Effector memory CD8-positive, alpha-beta T cell (primary cell): Measurements from ENCODE around the gene CCDC157.
A peak's percentile ranks its signal among the peaks of the same experiment; 100 is the strongest.
"Not testable (repeated sequence)": the region's sequence is repeated elsewhere in the genome, so short reads cannot be mapped to it uniquely, and the experiment has no call there.

ENCODE experiments used
- ATAC-seq: fragments of 150-1000 bp; cut with Tn5 transposase; replicated peaks from 2 replicates; pipeline ENCODE4 v1.10.0; 2021; ENCODE audit warnings: mild to moderate bottlenecking, moderate library complexity
- DNase-seq, 3 experiments: peaks; one replicate each; pipeline ENCODE4 v3.0.0; 2021
- H3K27ac Mint-ChIP-seq, 2 donors: one replicate each; pipeline ENCODE4 v1.8.0; 2022; ENCODE audit warnings: mild to moderate bottlenecking in 2 of 2, mixed read lengths in 2 of 2, moderate library complexity in 2 of 2
- H3K27me3 Mint-ChIP-seq, 2 donors: one replicate each; pipeline ENCODE4 v1.8.0; 2022; ENCODE audit warnings: mixed read lengths in 2 of 2
- H3K36me3 Mint-ChIP-seq: one replicate; pipeline ENCODE4 v1.8.0; 2022; ENCODE audit warnings: mild to moderate bottlenecking, moderate library complexity, mixed read lengths; ENCODE audit not compliant: insufficient read depth
- H3K4me1 Mint-ChIP-seq, 2 donors: one replicate each; pipeline ENCODE4 v1.8.0; 2022; ENCODE audit warnings: low read depth in 2 of 2, mixed read lengths in 2 of 2
- H3K4me3 Mint-ChIP-seq, 2 donors: one replicate each; pipeline ENCODE4 v1.8.0; 2022; ENCODE audit warnings: mild to moderate bottlenecking in 2 of 2, mixed read lengths in 2 of 2, moderate library complexity in 2 of 2
- H3K9me3 Mint-ChIP-seq, 2 donors: one replicate each; pipeline ENCODE4 v1.8.0; 2022; ENCODE audit warnings: mixed read lengths in 2 of 2

CCDC157 gene

DNA sequence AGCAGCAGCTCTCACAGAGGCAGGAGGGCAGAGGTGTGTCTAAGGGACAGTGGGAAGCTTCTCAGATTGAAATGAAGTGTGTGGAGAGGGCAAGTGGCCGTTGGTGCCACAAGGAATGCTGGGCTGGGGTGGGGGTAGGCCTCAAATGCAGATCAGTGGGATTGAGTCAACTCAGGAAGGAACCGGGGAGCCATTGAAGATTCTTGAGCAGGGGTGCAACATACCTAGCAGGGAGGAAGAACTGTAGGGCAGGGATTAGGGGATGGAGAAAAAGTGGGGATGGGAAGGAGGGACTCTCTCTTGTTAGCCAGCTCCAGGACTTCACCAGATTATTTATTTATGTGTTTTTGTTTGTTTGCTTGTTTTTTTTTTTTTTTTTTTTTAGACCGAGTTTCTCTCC, 37.1 kb downstream of the CCDC157 start:
- Mint-ChIP-seq H3K36me3 (peaks cover 10% of the 10 kb centered on the region), H3K27ac (no peak overlapping the region), H3K27me3 (peaks cover 35 to 57% of the 10 kb centered on the region in 2 donors), H3K4me3 (no peak overlapping the region), H3K4me1 (peaks cover 27% of the 10 kb centered on the region in 2 donors), H3K9me3 (no peaks in the 10 kb centered on the region)
- no peak for ATAC-seq
- DNase-seq, result no peak

GRCh38 chr22:30396871-30397655, 40.3 kb downstream of the CCDC157 start, which contains the start of gene SEC14L2:
Gene SEC14L2 (plus strand): TSS chr22:30397018. CDS start chr22:30397117, 99 bp downstream.
- peak; percentile 18 to 38 (median 26) for DNase-seq
- no peaks in the 10 kb centered on the region for H3K9me3 Mint-ChIP-seq
- H3K4me1 Mint-ChIP-seq, result peaks cover 23 to 26% of the 10 kb centered on the region in 2 donors
- H3K27me3 Mint-ChIP-seq, result peaks cover 37 to 62% of the 10 kb centered on the region in 2 donors
- H3K27ac Mint-ChIP-seq, result peak within 1 kb of the TSS in 1 of 2 donors; percentile 80
- ATAC-seq, result peak; percentile 81
- H3K4me3 Mint-ChIP-seq, result peak within 1 kb of the TSS; percentile 82 to 84
- H3K36me3 Mint-ChIP-seq, result peaks cover 10% of the 10 kb centered on the region

GRCh38 chr22:30397656-30398635, 41.1 kb downstream of the CCDC157 start:
- Mint-ChIP-seq H3K9me3 (no peaks in the 10 kb centered on the region), H3K4me1 (peaks cover 23 to 26% of the 10 kb centered on the region in 2 donors), H3K4me3 (peak overlapping the region; percentile 82 to 84), H3K36me3 (peaks cover 10% of the 10 kb centered on the region), H3K27me3 (peaks cover 37 to 59% of the 10 kb centered on the region in 2 donors), H3K27ac (peak overlapping the region; percentile 80 to 87)
- ATAC-seq (no peak), DNase-seq (no peak)

- Mint-ChIP-seq H3K27me3 (peaks cover 29 to 49% of the 10 kb centered on the region in 2 donors), H3K36me3 (peaks cover 10% of the 10 kb centered on the region), H3K4me3 (peak overlapping the region; percentile 82 to 84), H3K27ac (peak overlapping the region; percentile 80 to 87), H3K4me1 (peaks cover 23 to 26% of the 10 kb centered on the region in 2 donors), H3K9me3 (no peaks in the 10 kb centered on the region)
- ATAC-seq (peak; percentile 22), DNase-seq (no peak)
These were observed 42.2 kb downstream of the CCDC157 start for GRCh38 chr22:30398685-30399680.

GRCh38 chr22:30399718-30400117, 42.9 kb downstream of the CCDC157 start:
- peak overlapping the region in 1 of 2 donors; percentile 80 for H3K27ac Mint-ChIP-seq
- H3K4me3 Mint-ChIP-seq, result no peak overlapping the region
- DNase-seq, result no peak
- peaks cover 10% of the 10 kb centered on the region for H3K36me3 Mint-ChIP-seq
- no peak for ATAC-seq
- H3K4me1 Mint-ChIP-seq, result peaks cover 23 to 26% of the 10 kb centered on the region in 2 donors
- H3K27me3 Mint-ChIP-seq, result peaks cover 26 to 42% of the 10 kb centered on the region in 2 donors
- no peaks in the 10 kb centered on the region for H3K9me3 Mint-ChIP-seq

DNA sequence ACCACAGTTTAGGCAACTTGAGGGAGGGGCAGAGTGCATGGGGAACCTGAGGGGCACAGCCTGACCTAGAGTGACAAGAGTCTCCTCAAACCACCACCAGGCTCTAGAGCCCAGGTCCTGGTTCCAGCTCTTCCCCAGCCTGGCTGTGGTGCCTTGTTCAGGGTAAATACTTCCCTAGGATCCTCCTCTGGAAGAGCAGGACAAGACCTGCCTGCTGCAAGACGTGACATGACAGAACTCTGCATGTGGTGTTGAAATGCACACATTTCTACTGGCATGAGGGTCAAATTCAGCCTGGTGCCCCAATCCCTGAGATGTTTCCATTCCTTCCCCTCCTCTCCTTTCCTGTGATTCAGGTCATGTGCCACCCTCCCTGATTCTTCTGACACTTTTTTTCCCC, 43.4 kb downstream of the CCDC157 start:
- ATAC-seq, result no peak
- H3K36me3 Mint-ChIP-seq, result peaks cover 10% of the 10 kb centered on the region
- no peaks in the 10 kb centered on the region for H3K9me3 Mint-ChIP-seq
- no peak overlapping the region for H3K27ac Mint-ChIP-seq
- H3K4me3 Mint-ChIP-seq, result no peak overlapping the region
- DNase-seq, result no peak
- peaks cover 23 to 26% of the 10 kb centered on the region in 2 donors for H3K4me1 Mint-ChIP-seq
- H3K27me3 Mint-ChIP-seq, result peaks cover 24 to 38% of the 10 kb centered on the region in 2 donors

- Mint-ChIP-seq H3K4me1 (peaks cover 23 to 24% of the 10 kb centered on the region in 2 donors), H3K27me3 (peaks cover 18 to 29% of the 10 kb centered on the region in 2 donors)
- not testable (repeated sequence) for DNase-seq, H3K9me3 Mint-ChIP-seq, H3K36me3 Mint-ChIP-seq, ATAC-seq, H3K4me3 Mint-ChIP-seq, H3K27ac Mint-ChIP-seq
These were observed 44.2 kb downstream of the CCDC157 start for GRCh38 chr22:30401024-30401423.

- H3K27ac Mint-ChIP-seq, result peak overlapping the region in 1 of 2 donors; percentile 72
- peaks cover 6% of the 10 kb centered on the region for H3K36me3 Mint-ChIP-seq
- H3K9me3 Mint-ChIP-seq, result no peaks in the 10 kb centered on the region
- ATAC-seq, result no peak
- peaks cover 15 to 16% of the 10 kb centered on the region in 2 donors for H3K4me1 Mint-ChIP-seq
- no peak overlapping the region for H3K4me3 Mint-ChIP-seq
- no peak for DNase-seq
- H3K27me3 Mint-ChIP-seq, result peaks cover 14 to 20% of the 10 kb centered on the region in 2 donors
These were observed 45.4 kb downstream of the CCDC157 start for GRCh38 chr22:30402028-30402765.

GRCh38 chr22:30402766-30403104, 45.9 kb downstream of the CCDC157 start:
- Mint-ChIP-seq H3K4me1 (peaks cover 14% of the 10 kb centered on the region in 2 donors), H3K27ac (peak overlapping the region in 1 of 2 donors; percentile 24), H3K27me3 (peaks cover 13 to 16% of the 10 kb centered on the region in 2 donors)
- DNase-seq, H3K4me3 Mint-ChIP-seq, H3K9me3 Mint-ChIP-seq, H3K36me3 Mint-ChIP-seq, ATAC-seq: not testable (repeated sequence)

- no peaks in the 10 kb centered on the region for H3K4me1 Mint-ChIP-seq
- DNase-seq (no peak), ATAC-seq (no peak)
- no peaks in the 10 kb centered on the region for H3K36me3 Mint-ChIP-seq
- peak overlapping the region in 1 of 2 donors; percentile 71 for H3K27ac Mint-ChIP-seq
- peaks cover 0 to under 1% of the 10 kb centered on the region in 2 donors for H3K27me3 Mint-ChIP-seq
- no peak overlapping the region for H3K4me3 Mint-ChIP-seq
- no peaks in the 10 kb centered on the region for H3K9me3 Mint-ChIP-seq
These were observed 47.5 kb downstream of the CCDC157 start for GRCh38 chr22:30404307-30404706.

GRCh38 chr22:30405731-30406130, 48.9 kb downstream of the CCDC157 start:
- Mint-ChIP-seq H3K4me1 (no peaks in the 10 kb centered on the region), H3K36me3 (no peaks in the 10 kb centered on the region), H3K27ac (no peak overlapping the region), H3K27me3 (no peaks in the 10 kb centered on the region), H3K9me3 (no peaks in the 10 kb centered on the region), H3K4me3 (no peak overlapping the region)
- ATAC-seq (no peak), DNase-seq (no peak)

DNA sequence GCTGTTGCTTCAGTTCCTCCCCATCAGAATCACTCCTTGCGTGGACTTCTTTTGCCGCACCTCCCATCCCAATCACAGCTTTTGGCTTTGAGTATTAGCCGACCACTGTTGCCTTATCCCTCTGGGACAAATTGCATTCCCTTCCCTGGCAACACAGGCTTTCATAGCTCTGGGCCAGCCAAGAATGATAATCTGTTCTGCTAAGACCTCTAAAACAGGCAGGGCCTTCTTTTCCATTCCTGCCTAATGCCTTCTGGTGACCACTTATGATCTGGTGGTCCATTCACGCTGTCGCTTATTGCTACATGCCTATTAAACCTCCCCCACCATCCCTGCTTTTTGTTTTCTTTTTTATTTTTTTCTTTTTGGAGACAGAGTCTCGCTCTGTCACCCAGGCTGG, 49.6 kb downstream of the CCDC157 start:
- H3K9me3 Mint-ChIP-seq, result no peaks in the 10 kb centered on the region
- H3K4me1 Mint-ChIP-seq, result no peaks in the 10 kb centered on the region
- H3K27ac Mint-ChIP-seq, result no peak overlapping the region
- DNase-seq, result no peak
- H3K27me3 Mint-ChIP-seq, result no peaks in the 10 kb centered on the region
- no peak for ATAC-seq
- no peak overlapping the region for H3K4me3 Mint-ChIP-seq
- H3K36me3 Mint-ChIP-seq, result no peaks in the 10 kb centered on the region
